Esophagus mucosa (tissue), 1 donor: ENCODE measurements around the gene UGT1A10. TPM values are rescaled to one million over a fixed set of nuclear protein-coding genes. Genes with fewer than 3 reads are reported as not detected.
"Not testable (repeated sequence)": the region's sequence is repeated elsewhere in the genome, so short reads cannot be mapped to it uniquely, and the experiment has no call there.

Source experiments
- ATAC-seq: fragments of 200-7000 bp; cut with Tn5 transposase; one replicate; pipeline ENCODE4 v1.9.1; 2020
- total RNA-seq: library from RNA; stranded (reverse); gene quantifications from one replicate; pipeline ENCODE4 v1.2.4, GENCODE V29; 2023
- donor health status: DM: yes; HTN: yes; CAD: no.

Gene UGT1A10
- total RNA-seq, 1 donor from 2014 or later = 6.9 TPM

GRCh38 chr2:233745073-233745755 lies 109.0 kb downstream of the UGT1A10 start:
- no peak for ATAC-seq

GRCh38 chr2:233745838-233746237 lies 109.6 kb downstream of the UGT1A10 start:
- ATAC-seq = not testable (repeated sequence)

- ATAC-seq = no peak
Observed at GRCh38 chr2:233746475-233747282, 110.4 kb downstream of the UGT1A10 start.

- ATAC-seq = no peak
Observed at GRCh38 chr2:233747283-233747544, 111.0 kb downstream of the UGT1A10 start.

GRCh38 chr2:233750689-233751088 lies 114.4 kb downstream of the UGT1A10 start:
- not testable (repeated sequence) for ATAC-seq

GRCh38 chr2:233751212-233752009 lies 115.2 kb downstream of the UGT1A10 start:
- not testable (repeated sequence) for ATAC-seq

- ATAC-seq = no peak
Observed at GRCh38 chr2:233754872-233755611, 118.8 kb downstream of the UGT1A10 start.

GRCh38 chr2:233756429-233757081 lies 120.3 kb downstream of the UGT1A10 start:
- ATAC-seq = no peak

GRCh38 chr2:233758141-233758540 lies 121.9 kb downstream of the UGT1A10 start:
- ATAC-seq = no peak

- no peak for ATAC-seq
Observed at GRCh38 chr2:233758849-233759248, 122.6 kb downstream of the UGT1A10 start.

GRCh38 chr2:233760043-233760442 lies 123.8 kb downstream of the UGT1A10 start, which contains the start of gene UGT1A1:
Gene UGT1A1 (plus strand): TSS chr2:233760270. CDS start chr2:233760288, 18 bp downstream.
- no peak for ATAC-seq

- ATAC-seq = peak; percentile 60
Observed at GRCh38 chr2:233761040-233761769, 125.0 kb downstream of the UGT1A10 start.

GRCh38 chr2:233764264-233764663 lies 128.0 kb downstream of the UGT1A10 start:
- no peak for ATAC-seq

- ATAC-seq = no peak
Observed at GRCh38 chr2:233764761-233765160, 128.5 kb downstream of the UGT1A10 start.

- ATAC-seq = no peak
Observed at GRCh38 chr2:233766416-233766815, 130.2 kb downstream of the UGT1A10 start.

- ATAC-seq = no peak
Observed at GRCh38 chr2:233768076-233768475, 131.8 kb downstream of the UGT1A10 start.

- no peak for ATAC-seq
Observed at GRCh38 chr2:233769260-233769659, 133.0 kb downstream of the UGT1A10 start.

GRCh38 chr2:233772153-233772552 lies 135.9 kb downstream of the UGT1A10 start:
- ATAC-seq = no peak

GRCh38 chr2:233772583-233772982 lies 136.3 kb downstream of the UGT1A10 start:
- no peak for ATAC-seq

- ATAC-seq = no peak
Observed at GRCh38 chr2:233773854-233774253, 137.6 kb downstream of the UGT1A10 start.

- ATAC-seq = no peak
Observed at GRCh38 chr2:233775414-233775813, 139.2 kb downstream of the UGT1A10 start.
